Fibroblast of peridontal ligament (primary cell): Measurements from ENCODE around the gene CEP290.
A peak's percentile ranks its signal among the peaks of the same experiment; 100 is the strongest.
"Not testable (repeated sequence)": the region's sequence is repeated elsewhere in the genome, so short reads cannot be mapped to it uniquely, and the experiment has no call there.

Source experiments
- DNase-seq: peaks from one replicate; pipeline ENCODE4 v3.0.0-alpha.2; 2010; ENCODE audit errors: extremely low read depth

CEP290 gene

GRCh38 chr12:88037770-88038169, 104.1 kb downstream of the CEP290 start:
- no peak for DNase-seq

DNA sequence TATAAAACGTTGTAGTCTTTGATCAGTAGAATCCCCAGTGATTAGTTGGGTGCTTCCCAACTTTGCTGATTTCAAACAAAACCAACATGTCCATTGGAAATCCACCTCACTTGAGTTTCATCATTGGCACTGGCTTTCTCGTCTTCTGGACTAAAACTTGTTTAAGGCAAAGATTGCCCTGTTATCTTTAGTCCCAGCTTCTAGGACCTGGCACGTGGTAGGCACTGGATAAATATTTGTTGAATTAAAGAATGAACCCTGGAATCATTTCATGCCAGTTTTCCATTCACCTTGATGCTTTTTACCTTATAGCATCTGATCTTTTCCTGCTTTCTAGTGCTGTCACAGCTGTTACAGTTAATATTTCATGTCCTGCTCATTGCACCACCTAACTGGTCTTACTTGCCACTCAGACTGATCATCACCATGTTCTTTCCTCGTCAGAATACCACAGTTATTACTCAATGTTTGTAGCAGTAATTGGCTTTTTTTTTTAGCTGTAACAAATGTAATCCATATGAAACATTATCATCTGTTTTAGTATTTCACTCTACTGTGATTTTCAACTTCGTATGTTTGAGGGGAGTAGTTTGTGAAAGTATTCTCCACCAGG, 105.4 kb downstream of the CEP290 start:
- peak; percentile 88 for DNase-seq

DNA sequence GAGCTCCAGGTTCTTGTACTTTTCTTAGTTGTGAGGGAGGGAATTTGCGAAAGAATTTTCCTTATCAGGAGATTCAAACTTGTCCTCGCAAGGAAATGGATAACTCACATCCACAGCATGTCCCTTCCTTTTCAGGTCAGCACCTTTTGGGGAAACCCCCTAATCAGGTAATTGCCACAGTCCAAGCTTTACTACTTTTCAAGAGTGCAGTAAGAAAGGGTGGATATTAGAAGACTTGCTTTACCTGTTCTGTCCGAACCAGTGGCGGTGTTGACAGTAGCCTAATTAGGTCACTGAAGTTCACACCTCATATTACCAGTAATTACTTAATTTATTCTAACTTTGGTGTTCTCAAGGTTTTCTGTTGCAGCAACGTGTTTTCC, 106.0 kb downstream of the CEP290 start:
- DNase-seq, result no peak

GRCh38 chr12:88035271-88035906, 106.5 kb downstream of the CEP290 start:
- DNase-seq, result peak; percentile 78

GRCh38 chr12:88031161-88031560, 110.7 kb downstream of the CEP290 start:
- DNase-seq, result not testable (repeated sequence)

GRCh38 chr12:88029093-88029665, 112.7 kb downstream of the CEP290 start, which contains the start of gene C12orf50:
TSS of gene C12orf50 (minus strand) at chr12:88029401. CDS start at chr12:88026962, 2,439 bp downstream.
- no peak for DNase-seq

- DNase-seq, result no peak
Observed at GRCh38 chr12:88026196-88026595, 115.7 kb downstream of the CEP290 start.

GRCh38 chr12:88017964-88018363, 123.9 kb downstream of the CEP290 start:
- DNase-seq, result no peak

DNA sequence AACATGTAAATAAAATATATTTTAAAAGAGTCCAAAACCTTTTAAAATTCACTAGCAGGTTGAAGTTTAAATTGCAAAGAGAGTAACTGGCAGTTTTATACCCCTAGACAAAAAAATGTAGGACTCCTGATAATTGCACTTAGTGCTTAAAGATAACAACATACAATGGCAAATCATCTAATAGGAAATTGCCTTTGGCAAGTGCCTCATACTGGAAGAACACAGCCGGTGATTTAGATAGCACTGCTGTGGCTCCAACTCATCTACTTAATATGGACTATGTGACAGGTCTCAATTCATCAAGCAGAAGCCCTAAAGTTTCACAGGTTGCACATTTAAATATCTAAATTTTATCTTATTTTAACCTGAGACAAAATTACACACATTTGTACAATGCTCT, 126.1 kb downstream of the CEP290 start:
- DNase-seq, result no peak

DNA sequence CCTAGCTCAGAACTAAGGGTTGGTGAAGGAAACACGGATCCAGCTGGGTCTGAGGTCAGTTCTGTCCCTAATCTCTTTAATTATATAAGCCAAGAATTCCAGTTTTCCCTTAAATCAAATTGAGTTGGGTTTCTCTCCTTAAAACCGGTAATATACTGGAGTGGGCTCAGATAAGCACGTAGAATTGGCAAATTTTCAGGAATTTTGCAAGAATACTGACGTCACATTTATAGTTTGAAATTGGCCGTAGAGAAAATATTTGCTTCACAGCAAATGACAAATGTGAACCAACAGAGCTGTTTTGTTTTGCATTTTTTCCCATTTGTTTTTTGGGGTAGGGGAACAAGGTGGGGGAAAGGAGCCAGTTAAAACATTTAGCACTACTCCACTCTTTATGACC, 130.1 kb downstream of the CEP290 start:
- no peak for DNase-seq

GRCh38 chr12:88006351-88006750, 135.5 kb downstream of the CEP290 start:
- no peak for DNase-seq

DNA sequence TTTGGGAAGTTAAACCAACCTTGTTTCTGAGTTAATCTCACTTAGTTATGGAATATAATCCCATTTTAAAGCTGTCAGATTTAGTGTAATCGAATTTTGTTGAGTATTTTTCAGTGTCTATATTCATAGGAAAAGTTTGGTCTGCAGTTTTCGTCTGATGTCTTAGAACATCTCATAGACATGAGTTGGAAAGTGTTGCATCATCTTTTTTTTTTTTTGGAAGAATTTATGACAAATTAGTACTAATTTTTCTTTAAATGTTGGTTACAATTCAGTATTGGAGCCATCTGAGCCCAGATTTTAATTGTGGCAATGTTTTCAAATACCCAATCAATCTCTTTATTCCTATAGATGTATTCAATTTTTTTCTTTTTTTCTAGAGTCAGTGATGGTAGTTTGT, 140.6 kb downstream of the CEP290 start:
- no peak for DNase-seq
